Measurements from ENCODE around the gene KIF20B. TPM values are rescaled to one million over a fixed set of nuclear protein-coding genes. Genes with fewer than 3 reads are reported as not detected.

The KIF20B gene
- total RNA-seq, 2 donors from 2014 or later, result 3.4 to 5.7 TPM

DNA sequence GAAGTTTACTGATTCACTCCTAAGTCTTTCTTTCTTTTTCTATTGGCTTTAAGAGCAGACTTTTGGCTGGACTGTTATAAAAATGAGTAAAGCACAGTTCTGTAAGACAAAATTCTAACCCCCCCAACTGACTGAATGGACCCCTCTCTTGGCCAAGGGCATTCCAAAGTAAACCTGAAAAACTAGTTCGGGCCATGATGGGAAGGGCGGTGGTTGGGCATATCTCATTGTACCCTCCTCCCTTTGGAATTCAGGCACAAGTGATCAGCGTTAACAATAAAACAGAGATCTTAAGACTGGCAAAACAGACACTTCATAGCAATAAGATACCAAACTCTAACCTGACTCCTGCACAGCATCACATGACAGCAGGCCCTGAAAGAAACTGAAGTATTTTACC lies 6.1 kb upstream of the KIF20B start:
- 45% methylated on average over 3 of the region's 3 CpGs for WGBS
- intact Hi-C loops (cut with DNase I), result no loop called here
- Histone ChIP-seq H3K4me3 (no peak overlapping the region), H3K27ac (no peak overlapping the region), H3K36me3 (no peaks in the 10 kb centered on the region), H3K4me1 (replicated peaks) (no peaks in the 10 kb centered on the region), H3K27me3 (replicated peaks; ENCODE audit: insufficient read depth) (no peaks in the 10 kb centered on the region), H3K9me3 (no peaks in the 10 kb centered on the region)
- no peak for DNase-seq (ENCODE audit: low spot score)
- TF ChIP-seq CTCF (IDR thresholded peaks at IDR 0.05), result no peak

DNA sequence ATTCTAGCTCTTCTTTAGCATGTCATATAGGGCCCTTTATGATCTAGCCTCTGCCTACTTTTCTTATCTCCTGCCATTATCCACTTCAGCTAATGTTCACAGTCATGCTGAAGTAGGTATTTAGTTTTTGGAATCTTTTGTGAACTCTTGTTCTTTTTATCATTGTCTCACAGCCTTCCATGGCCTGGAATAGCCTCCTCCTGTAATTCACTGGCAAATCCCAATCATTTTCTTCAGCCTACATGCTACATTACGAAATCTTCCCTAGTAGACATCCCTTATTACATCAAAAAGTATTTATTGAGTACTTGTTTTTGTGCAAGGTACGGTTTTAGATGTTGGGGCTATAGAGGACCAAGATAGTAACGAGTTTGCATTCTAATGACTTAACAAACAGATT lies 3.4 kb upstream of the KIF20B start:
- H3K9me3 ChIP-seq, result no peaks in the 10 kb centered on the region
- no peaks in the 10 kb centered on the region for H3K4me1 ChIP-seq (replicated peaks)
- H3K36me3 ChIP-seq, result no peaks in the 10 kb centered on the region
- 100% methylated on average over 3 of the region's 3 CpGs for WGBS
- no peaks in the 10 kb centered on the region for H3K27me3 ChIP-seq (replicated peaks; ENCODE audit: insufficient read depth)
- TF ChIP-seq POLR2AphosphoS5 (IDR thresholded peaks at IDR 0.05) (no peak), CTCF (IDR thresholded peaks at IDR 0.05) (no peak), POLR2A (IDR thresholded peaks at IDR 0.05) (no peak)
- H3K27ac ChIP-seq, result no peak overlapping the region
- intact Hi-C loops (cut with DNase I), result no loop called here
- DNase-seq (ENCODE audit: low spot score), result no peak
- H3K4me3 ChIP-seq, result no peak overlapping the region

GRCh38 chr10:89699581-89700064 lies 1.8 kb upstream of the KIF20B start:
- Histone ChIP-seq H3K36me3 (no peaks in the 10 kb centered on the region), H3K4me1 (replicated peaks) (no peaks in the 10 kb centered on the region), H3K9me3 (no peaks in the 10 kb centered on the region), H3K27me3 (replicated peaks; ENCODE audit: insufficient read depth) (no peaks in the 10 kb centered on the region), H3K27ac (no peak overlapping the region), H3K4me3 (no peak overlapping the region)
- intact Hi-C loops (cut with DNase I), result loop anchor here (2.0 kb wide), 1 partner anchor 55 kb away; the partner anchor contains the start of gene PANK1
- DNase-seq (ENCODE audit: low spot score), result no peak
- 100% methylated on average over 2 of the region's 2 CpGs for WGBS
- TF ChIP-seq CTCF (IDR thresholded peaks at IDR 0.05) (no peak), POLR2A (IDR thresholded peaks at IDR 0.05) (no peak), POLR2AphosphoS5 (IDR thresholded peaks at IDR 0.05) (no peak)

- no peak for DNase-seq (ENCODE audit: low spot score)
- Histone ChIP-seq H3K4me1 (replicated peaks) (no peaks in the 10 kb centered on the region), H3K4me3 (peak overlapping the region; percentile 54 to 57), H3K27me3 (replicated peaks; ENCODE audit: insufficient read depth) (no peaks in the 10 kb centered on the region), H3K9me3 (no peaks in the 10 kb centered on the region), H3K27ac (peak overlapping the region; percentile 70 to 83), H3K36me3 (no peaks in the 10 kb centered on the region)
- TF ChIP-seq POLR2A (IDR thresholded peaks at IDR 0.05), result no peak
- TF ChIP-seq CTCF (IDR thresholded peaks at IDR 0.05), result no peak
- no peak for TF ChIP-seq POLR2AphosphoS5 (IDR thresholded peaks at IDR 0.05)
- under 1% methylated on average over 8 of the region's 8 CpGs for WGBS
- intact Hi-C loops (cut with DNase I), result loop anchor here (2.0 kb wide), 1 partner anchor 56 kb away; the partner anchor contains the start of gene PANK1
Measured at GRCh38 chr10:89700923-89701241, 508 bp upstream of the KIF20B start.

DNA sequence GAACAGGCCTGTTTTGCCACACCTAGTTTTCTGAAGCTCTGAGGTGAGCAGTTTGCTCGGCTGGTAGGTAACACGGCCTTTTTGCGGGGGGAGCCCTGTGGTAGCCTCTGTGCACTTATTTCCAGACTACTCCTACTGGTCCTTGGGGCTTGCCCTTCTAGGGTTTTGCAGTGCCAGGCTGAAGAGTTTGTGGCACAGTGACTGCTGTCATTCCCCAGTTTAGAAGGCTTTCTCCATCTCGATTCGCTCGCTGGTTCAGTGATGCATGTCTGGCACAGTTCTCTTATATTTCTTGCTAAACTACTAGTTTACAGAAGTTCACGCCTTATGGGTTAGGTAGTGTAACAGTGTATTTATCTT lies 711 bp downstream of the KIF20B start:
- WGBS, result 16% methylated on average over 7 of the region's 7 CpGs
- no peak for DNase-seq (ENCODE audit: low spot score)
- Histone ChIP-seq H3K9me3 (no peaks in the 10 kb centered on the region), H3K36me3 (no peaks in the 10 kb centered on the region), H3K4me1 (replicated peaks) (no peaks in the 10 kb centered on the region), H3K4me3 (peak overlapping the region; percentile 54 to 57), H3K27me3 (replicated peaks; ENCODE audit: insufficient read depth) (no peaks in the 10 kb centered on the region), H3K27ac (no peak overlapping the region)
- intact Hi-C loops (cut with DNase I), result no loop called here
- TF ChIP-seq CTCF (IDR thresholded peaks at IDR 0.05) (no peak), POLR2A (IDR thresholded peaks at IDR 0.05) (no peak), POLR2AphosphoS5 (IDR thresholded peaks at IDR 0.05) (no peak)

Measured in prostate gland (tissue), 2 donors.